Endothelial cell of umbilical vein (primary cell): ENCODE data around the gene SAYSD1. TPM values are rescaled to one million over a fixed set of nuclear protein-coding genes. Genes with fewer than 3 reads are reported as not detected.

Experiments
- BruUV-seq: library from RNA; stranded (reverse); fragments of 400-500 nt; replicated peaks from 2 replicates; lab custom pipeline; 2021; lab: Mats Ljungman, UMichigan
- CTCF ChIA-PET: fragments of 300-600, 350-600 bp; sonication (Branson Sonifier 250); formaldehyde crosslinking; loops from one replicate; lab custom pipeline; 2021; ENCODE audit warnings: antibody characterized with exemption, inconsistent platforms; lab: Charles Lee
- POLR2A ChIA-PET: fragments of 300-600, 350-600 bp; sonication (Branson Sonifier 250); formaldehyde crosslinking; loops from one replicate; lab custom pipeline; 2021; ENCODE audit warnings: antibody characterized with exemption, inconsistent platforms; lab: Charles Lee
- DNase-seq: peaks from one replicate; pipeline ENCODE4 v3.0.0-alpha.2; 2011; ENCODE audit warnings: low read depth, low spot score
- FAIRE-seq: peaks from 2 replicates; lab custom pipeline; 2011; peaks lifted over from hg19 to GRCh38; lab: Jason Lieb, UNC
- H2AFZ ChIP-seq: 2 replicates; pipeline ENCODE4 v1.6.0; 2012; ENCODE audit warnings: low read depth, low read length, control low read depth, inconsistent platforms
- H3K27ac ChIP-seq: 2 replicates; pipeline ENCODE4 v1.5.1; 2011; ENCODE audit warnings: low read depth, mild to moderate bottlenecking, control low read depth, low read length, moderate library complexity; ENCODE audit not compliant: insufficient read depth
- H3K27me3 ChIP-seq, 2 experiments: 2 replicates each; pipeline versions ENCODE4 v1.6.0 to v1.6.1; 2011; ENCODE audit warnings: low read length in 2 of 2, mixed read lengths in 1 of 2; ENCODE audit not compliant: control insufficient read depth in 2 of 2, insufficient read depth in 2 of 2
- H3K36me3 ChIP-seq, 2 experiments: 2 replicates in 1 of 2; 3 replicates in 1 of 2; pipeline ENCODE4 v1.5.1; 2011; ENCODE audit warnings: low read length in 2 of 2, mild to moderate bottlenecking in 1 of 2, moderate library complexity in 1 of 2; ENCODE audit not compliant: control insufficient read depth in 2 of 2, insufficient read depth in 2 of 2; ENCODE audit errors: extremely low read depth in 1 of 2
- H3K4me1 ChIP-seq: 3 replicates; pipeline ENCODE4 v1.5.1; 2011; ENCODE audit warnings: mild to moderate bottlenecking, low read length; ENCODE audit not compliant: control insufficient read depth, insufficient read depth; ENCODE audit errors: extremely low read depth
- H3K4me2 ChIP-seq: 2 replicates; pipeline ENCODE4 v1.6.1; 2011; ENCODE audit warnings: low read length, control low read depth, mixed read lengths; ENCODE audit not compliant: insufficient read depth
- H3K4me3 ChIP-seq, 3 experiments: fragments of 200-600 bp in 1 of 3; sonication (generic), shearing (Covaris generic) in 1 of 3; replicated peaks in 1 of 3; 2 replicates each; pipeline ENCODE4 v1.5.1; 2011 to 2016; ENCODE audit warnings: control low read depth in 3 of 3, low read length in 3 of 3, mild to moderate bottlenecking in 2 of 3, inconsistent platforms in 1 of 3, low read depth in 1 of 3, moderate library complexity in 1 of 3; ENCODE audit not compliant: insufficient read depth in 1 of 3
- H3K79me2 ChIP-seq: 2 replicates; pipeline ENCODE4 v1.6.0; 2012; ENCODE audit warnings: low read length, inconsistent platforms; ENCODE audit not compliant: control insufficient read depth, insufficient read depth
- H3K9ac ChIP-seq: replicated peaks from 2 replicates; pipeline ENCODE3; 2011; ENCODE audit warnings: low read length, control low read depth; ENCODE audit not compliant: insufficient read depth; ENCODE audit errors: extremely low read depth
- H3K9me1 ChIP-seq: replicated peaks from 3 replicates; pipeline ENCODE4 v1.6.0; 2011; ENCODE audit warnings: mild to moderate bottlenecking, low read length; ENCODE audit not compliant: control insufficient read depth, insufficient read depth; ENCODE audit errors: extremely low read depth
- H3K9me3 ChIP-seq: replicated peaks from 2 replicates; pipeline ENCODE4 v1.5.1; 2012; ENCODE audit warnings: low read length, inconsistent platforms; ENCODE audit not compliant: control insufficient read depth, insufficient read depth
- H4K20me1 ChIP-seq: replicated peaks from 2 replicates; pipeline ENCODE3; 2011; ENCODE audit warnings: mild to moderate bottlenecking, low read length; ENCODE audit not compliant: control insufficient read depth, insufficient read depth; ENCODE audit errors: extremely low read depth
- EZH2 ChIP-seq: IDR thresholded peaks from 2 replicates; pipeline ENCODE4 v1.6.1; 2012; ENCODE audit warnings: borderline replicate concordance, low read depth, mild to moderate bottlenecking, moderate library complexity, low read length, inconsistent platforms; ENCODE audit not compliant: severe bottlenecking
- FOS ChIP-seq: IDR thresholded peaks from 2 replicates; pipeline ENCODE4 v1.6.1; 2011; ENCODE audit warnings: mild to moderate bottlenecking, low read length, moderate library complexity, borderline replicate concordance; ENCODE audit not compliant: insufficient read depth
- GATA2 ChIP-seq: IDR thresholded peaks from 2 replicates; pipeline ENCODE4 v1.7.0; 2011; ENCODE audit warnings: low read depth, mild to moderate bottlenecking, moderate library complexity, mixed read lengths, low read length; ENCODE audit not compliant: insufficient read length, insufficient read depth
- JUN ChIP-seq: IDR thresholded peaks from 2 replicates; pipeline ENCODE4 v1.6.1; 2011; ENCODE audit warnings: borderline replicate concordance, low read depth; ENCODE audit not compliant: insufficient read length, insufficient read depth
- MYC ChIP-seq: IDR thresholded peaks from one replicate; pipeline ENCODE4 v1.6.1; 2011; ENCODE audit warnings: mild to moderate bottlenecking, low read depth, low read length
- POLR2A ChIP-seq: IDR thresholded peaks from 2 replicates; pipeline ENCODE4 v1.6.1; 2012; ENCODE audit warnings: low read depth, mild to moderate bottlenecking, control low read depth, low read length
- POLR2AphosphoS5 ChIP-seq: IDR thresholded peaks from 2 replicates; pipeline ENCODE4 v1.6.1; 2012; ENCODE audit warnings: low read depth, mild to moderate bottlenecking, control low read depth, low read length, moderate library complexity; ENCODE audit not compliant: insufficient read depth
- dilution Hi-C: fragments of 300-500 bp; cut with MboI; formaldehyde crosslinking; loops from one replicate; pipeline ENCODE4 v1.15.0; 2019; ENCODE audit warnings: low sequenced_read_pairs; ENCODE audit not compliant: extremely low pct_ligation_motif_present
- intact Hi-C: fragments of 100-400 bp; cut with micrococcal nuclease; formaldehyde crosslinking; loops from one replicate; pipeline ENCODE4 v1.10.0; 2022
- polyA plus RNA-seq, 4 experiments: library from polyadenylated mRNA; depleted of rRNA in 3 of 4; stranded (reverse) in 3 of 4; unstranded in 1 of 4; fragments of >200 nt; gene quantifications; 2 replicates each; pipeline versions ENCODE4 v1.2.1 to v1.2.3, GENCODE V29; 2011 to 2012; ENCODE audit warnings: missing spikeins in 1 of 4
- total RNA-seq: library from RNA; stranded (reverse); gene quantifications from 2 replicates; pipeline ENCODE4 v1.2.3, GENCODE V29; 2021
- TF ChIP-seq, protein P1 (sequence below): IDR thresholded peaks from 2 replicates; pipeline ENCODE4 v1.6.1; 2011; ENCODE audit not compliant: insufficient read depth, insufficient read length
- TF ChIP-seq, protein P2 (sequence below), 2 donors: IDR thresholded peaks; 1 replicate in 1 of 2; 2 replicates in 1 of 2; pipeline ENCODE4 v1.5.1; 2011; ENCODE audit warnings: low read length in 2 of 2, mild to moderate bottlenecking in 2 of 2, moderate library complexity in 2 of 2, control low read depth in 1 of 2, inconsistent platforms in 1 of 2, low read depth in 1 of 2; ENCODE audit not compliant: insufficient read depth in 1 of 2; ENCODE audit errors: extremely low read depth in 1 of 2

The SAYSD1 gene
- total and polyA plus RNA-seq, 2 donors (not counting 3 experiments of a cell fraction or from before 2014, with no cell fraction given): 9.0 to 9.7 TPM

DNA sequence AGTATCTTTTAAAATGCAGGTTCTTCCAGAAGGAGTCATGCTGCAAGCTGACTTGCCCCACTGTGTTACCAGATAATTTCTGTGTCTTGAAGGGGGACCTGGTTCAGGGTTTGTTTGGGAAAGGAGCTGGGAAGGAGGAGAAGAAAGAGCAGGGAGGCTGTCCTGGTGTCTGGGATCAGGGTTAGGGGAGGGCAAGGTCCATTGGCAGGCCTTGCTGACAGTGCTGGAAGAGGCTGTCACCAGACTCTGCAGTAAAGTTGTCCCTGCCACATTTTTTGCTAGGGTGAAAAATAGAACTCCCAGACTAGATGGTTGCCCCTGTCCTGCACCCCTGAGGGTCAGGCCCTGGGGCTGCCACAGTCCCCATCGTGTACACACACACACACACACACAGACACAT is 51.5 kb downstream of the SAYSD1 start:
- H3K27ac ChIP-seq: no peak overlapping the region
- H3K4me3 ChIP-seq: no peak overlapping the region
- H3K4me1 ChIP-seq: no peaks in the 10 kb centered on the region
- TF ChIP-seq POLR2AphosphoS5 (no peak), FOS (no peak), MYC (no peak), JUN (no peak), POLR2A (no peak), GATA2 (no peak)
- no peaks in the 10 kb centered on the region for H3K79me2 ChIP-seq
- ChIA-PET POLR2A (no interaction called here), CTCF (no interaction called here)
- no TSS peak for BruUV-seq
- no peaks in the 10 kb centered on the region for H4K20me1 ChIP-seq
- intact Hi-C loops (no loop called here), dilution Hi-C loops (no loop called here)
- DNase-seq (no peak), FAIRE-seq (no peak)
- H2AFZ ChIP-seq: no peak overlapping the region
- peaks cover 0 to 4% of the 10 kb centered on the region in 2 experiments for H3K27me3 ChIP-seq
- no peak overlapping the region for H3K4me2 ChIP-seq
- H3K9me1 ChIP-seq: no peaks in the 10 kb centered on the region
- H3K9me3 ChIP-seq: no peaks in the 10 kb centered on the region
- H3K9ac ChIP-seq: no peak overlapping the region
- H3K36me3 ChIP-seq: no peaks in the 10 kb centered on the region

DNA sequence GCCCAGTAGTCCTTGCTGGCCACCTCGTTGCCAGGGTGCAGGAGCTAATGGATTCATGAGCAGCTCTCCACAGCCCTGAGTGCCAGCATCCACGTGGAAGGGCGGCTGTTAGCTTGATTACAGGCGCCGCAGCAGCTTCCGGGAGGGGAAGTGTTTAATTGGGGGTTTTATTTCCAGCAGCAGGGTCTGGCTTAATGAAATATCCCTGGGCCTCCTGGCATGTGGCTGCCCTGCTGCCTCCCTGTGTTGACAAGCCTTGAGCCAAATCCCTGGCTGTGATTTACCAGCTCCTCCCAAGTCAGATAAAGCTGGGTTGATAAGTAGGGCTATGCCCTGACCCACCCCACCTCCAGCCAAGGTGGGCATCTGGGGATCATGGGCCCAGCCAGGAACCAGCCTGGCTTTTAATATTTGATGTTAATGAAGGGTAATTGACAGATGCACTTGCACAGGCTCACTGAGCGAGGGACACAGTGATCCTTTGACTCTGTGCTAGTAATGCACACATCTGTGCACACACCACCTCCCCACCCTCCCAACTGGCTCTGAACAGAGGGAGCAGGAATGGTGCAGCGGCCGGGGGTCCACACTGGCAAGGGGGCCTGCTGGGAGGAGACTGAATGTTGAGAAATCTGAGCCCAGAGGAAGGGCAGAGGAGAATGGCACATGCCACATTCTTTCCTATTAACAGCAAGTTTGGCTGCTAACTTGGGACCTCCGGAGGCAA is 52.8 kb downstream of the SAYSD1 start:
- no peak overlapping the region for H3K9ac ChIP-seq
- no peak for TF ChIP-seq EZH2
- TF ChIP-seq MYC: no peak
- no peak for TF ChIP-seq POLR2A
- TF ChIP-seq, protein P1, sequence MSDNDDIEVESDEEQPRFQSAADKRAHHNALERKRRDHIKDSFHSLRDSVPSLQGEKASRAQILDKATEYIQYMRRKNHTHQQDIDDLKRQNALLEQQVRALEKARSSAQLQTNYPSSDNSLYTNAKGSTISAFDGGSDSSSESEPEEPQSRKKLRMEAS: no peak
- no peak for TF ChIP-seq FOS
- no peak for TF ChIP-seq GATA2
- TF ChIP-seq POLR2AphosphoS5: no peak
- no peak for TF ChIP-seq JUN
- TF ChIP-seq, protein P2, sequence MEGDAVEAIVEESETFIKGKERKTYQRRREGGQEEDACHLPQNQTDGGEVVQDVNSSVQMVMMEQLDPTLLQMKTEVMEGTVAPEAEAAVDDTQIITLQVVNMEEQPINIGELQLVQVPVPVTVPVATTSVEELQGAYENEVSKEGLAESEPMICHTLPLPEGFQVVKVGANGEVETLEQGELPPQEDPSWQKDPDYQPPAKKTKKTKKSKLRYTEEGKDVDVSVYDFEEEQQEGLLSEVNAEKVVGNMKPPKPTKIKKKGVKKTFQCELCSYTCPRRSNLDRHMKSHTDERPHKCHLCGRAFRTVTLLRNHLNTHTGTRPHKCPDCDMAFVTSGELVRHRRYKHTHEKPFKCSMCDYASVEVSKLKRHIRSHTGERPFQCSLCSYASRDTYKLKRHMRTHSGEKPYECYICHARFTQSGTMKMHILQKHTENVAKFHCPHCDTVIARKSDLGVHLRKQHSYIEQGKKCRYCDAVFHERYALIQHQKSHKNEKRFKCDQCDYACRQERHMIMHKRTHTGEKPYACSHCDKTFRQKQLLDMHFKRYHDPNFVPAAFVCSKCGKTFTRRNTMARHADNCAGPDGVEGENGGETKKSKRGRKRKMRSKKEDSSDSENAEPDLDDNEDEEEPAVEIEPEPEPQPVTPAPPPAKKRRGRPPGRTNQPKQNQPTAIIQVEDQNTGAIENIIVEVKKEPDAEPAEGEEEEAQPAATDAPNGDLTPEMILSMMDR (IDR thresholded peaks at IDR 0.05; ENCODE audit: extremely low read depth in 1 of 2, insufficient read depth in 1 of 2, low read depth in 1 of 2, low read length in 2 of 2): no peak
- no peak overlapping the region for H3K27ac ChIP-seq
- no peak for FAIRE-seq
- ChIA-PET CTCF (interaction anchor here (2.0 kb wide), 1 partner anchor 11 kb away, joined by 6 read pairs; no protein-coding TSS in a partner anchor), POLR2A (no interaction called here)
- dilution Hi-C loops: no loop called here
- no peaks in the 10 kb centered on the region for H3K9me1 ChIP-seq
- H3K4me1 ChIP-seq: no peaks in the 10 kb centered on the region
- no peaks in the 10 kb centered on the region for H3K79me2 ChIP-seq
- H4K20me1 ChIP-seq: no peaks in the 10 kb centered on the region
- no TSS peak for BruUV-seq
- no peak overlapping the region for H3K4me3 ChIP-seq
- intact Hi-C loops: no loop called here
- H2AFZ ChIP-seq: no peak overlapping the region
- no peak for DNase-seq
- no peak overlapping the region for H3K4me2 ChIP-seq
- no peaks in the 10 kb centered on the region for H3K9me3 ChIP-seq
- peaks cover 0 to 4% of the 10 kb centered on the region in 2 experiments for H3K27me3 ChIP-seq
- H3K36me3 ChIP-seq: no peaks in the 10 kb centered on the region
